Body of pancreas (tissue), 4 donors: ENCODE data around the gene VANGL1. TPM values are rescaled to one million over a fixed set of nuclear protein-coding genes. Genes with fewer than 3 reads are reported as not detected.
A peak's percentile ranks its signal among the peaks of the same experiment; 100 is the strongest.

Experiments
- ATAC-seq: fragments of 150-250 bp; one replicate; pipeline ENCODE4 v1.9.1; 2016
- DNase-seq, 4 donors: peaks; one replicate each; pipeline ENCODE4 v3.0.0-alpha.2; 2019
- H3K27ac ChIP-seq, 4 donors: fragments of 200-600 bp; sonication (generic); 1 replicate in 3 of 4; 2 replicates in 1 of 4; pipeline versions ENCODE4 v1.5.1 to v1.6.1; 2016 to 2019; ENCODE audit warnings: mild to moderate bottlenecking in 1 of 4, mixed read lengths in 1 of 4, moderate library complexity in 1 of 4
- H3K27me3 ChIP-seq, 2 donors: fragments of 200-600 bp; sonication (generic); one replicate each; pipeline ENCODE4 v1.6.0; 2016; ENCODE audit warnings: mild to moderate bottlenecking in 1 of 2
- H3K36me3 ChIP-seq, 2 donors: fragments of 200-600 bp; sonication (generic); replicated peaks in 1 of 2; 2 replicates each; pipeline ENCODE4 v1.5.1; 2016; ENCODE audit warnings: low read depth in 2 of 2; ENCODE audit not compliant: insufficient read depth in 1 of 2
- H3K4me1 ChIP-seq: fragments of 200-600 bp; sonication (generic); one replicate; pipeline ENCODE4 v1.6.0; 2016
- H3K4me3 ChIP-seq, 2 donors: fragments of 200-600 bp; sonication (generic); 1 replicate in 1 of 2; 2 replicates in 1 of 2; pipeline ENCODE4 v1.5.1; 2016 to 2019
- H3K9me3 ChIP-seq, 3 donors: fragments of 200-600 bp; sonication (generic); 1 replicate in 2 of 3; 2 replicates in 1 of 3; pipeline ENCODE4 v1.5.1; 2016
- POLR2A ChIP-seq, 3 donors: fragments of 450-650 bp; IDR thresholded peaks; one replicate each; pipeline ENCODE4 v1.6.1; 2016; ENCODE audit warnings: antibody characterized with exemption in 3 of 3, mild to moderate bottlenecking in 2 of 3
- WGBS, 2 donors: methylation state at CpG; one replicate each; pipeline ENCODE4 v1.1.5; 2017; 5-methylcytosine and 5-hydroxymethylcytosine counted together
- intact Hi-C: fragments of 100-400 bp; cut with DNase I; formaldehyde crosslinking; loops from one replicate; pipeline ENCODE4 v1.15.1; 2023
- total RNA-seq, 2 donors: library from RNA; depleted of rRNA; stranded (reverse); fragments of >200 nt; gene quantifications; one replicate each; pipeline ENCODE4 v1.1.0, GENCODE V29; 2016
- TF ChIP-seq, protein P1 (sequence below), 7 experiments: fragments of 450-650 bp in 4 of 7; fragments of 200-600 bp in 3 of 7; sonication (generic) in 3 of 7; IDR thresholded peaks; one replicate each; pipeline ENCODE4 v1.5.1; 2016 to 2019; ENCODE audit warnings: antibody characterized with exemption in 7 of 7

The VANGL1 gene
- total RNA-seq, 2 donors from 2014 or later: 2.6 to 3.9 TPM

DNA sequence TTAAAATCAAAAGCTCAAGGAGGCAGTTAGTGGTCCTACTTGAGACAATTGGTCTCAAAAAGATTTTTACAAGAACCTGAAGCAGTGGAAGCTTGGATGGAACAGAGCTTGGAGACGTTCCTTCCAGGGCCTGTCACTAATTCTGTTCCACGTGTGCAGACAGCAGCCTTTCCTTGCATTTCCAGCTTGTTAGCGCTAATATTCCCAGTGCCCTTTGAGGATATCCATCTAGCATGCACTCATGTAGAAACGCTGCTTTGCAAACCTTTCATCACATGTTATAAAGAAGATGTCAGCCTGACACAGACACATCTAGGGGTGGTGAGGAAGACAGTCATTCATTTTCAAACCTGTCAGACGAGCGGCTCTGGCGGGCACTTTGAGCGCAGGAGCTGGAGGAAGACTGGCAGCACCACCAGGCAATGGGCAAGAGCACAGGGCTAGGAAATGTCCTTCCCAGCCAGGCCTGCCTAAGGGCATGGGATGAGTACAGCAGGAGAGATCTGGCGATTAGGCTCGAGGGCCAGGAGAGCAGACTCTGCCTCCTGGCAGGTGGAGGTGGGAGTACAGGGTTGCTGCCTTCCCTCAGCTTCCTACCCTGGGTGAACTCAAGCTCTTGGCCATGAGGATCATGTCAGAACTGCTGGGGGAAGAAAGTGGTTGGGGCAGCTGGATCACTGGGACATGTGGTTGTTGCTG lies 71.3 kb downstream of the VANGL1 start:
- Histone ChIP-seq H3K27ac (peak overlapping the region in 3 of 4 donors; percentile 53 to 74 (median 68)), H3K27me3 (no peaks in the 10 kb centered on the region), H3K4me3 (no peak overlapping the region), H3K36me3 (no peaks in the 10 kb centered on the region), H3K4me1 (peaks cover 16% of the 10 kb centered on the region), H3K9me3 (no peaks in the 10 kb centered on the region)
- 73 to 79% methylated on average over 10 of the region's 10 CpGs for WGBS, 2 donors
- DNase-seq (no peak), ATAC-seq (no peak)
- intact Hi-C loops: no loop called here
- TF ChIP-seq, protein P1, sequence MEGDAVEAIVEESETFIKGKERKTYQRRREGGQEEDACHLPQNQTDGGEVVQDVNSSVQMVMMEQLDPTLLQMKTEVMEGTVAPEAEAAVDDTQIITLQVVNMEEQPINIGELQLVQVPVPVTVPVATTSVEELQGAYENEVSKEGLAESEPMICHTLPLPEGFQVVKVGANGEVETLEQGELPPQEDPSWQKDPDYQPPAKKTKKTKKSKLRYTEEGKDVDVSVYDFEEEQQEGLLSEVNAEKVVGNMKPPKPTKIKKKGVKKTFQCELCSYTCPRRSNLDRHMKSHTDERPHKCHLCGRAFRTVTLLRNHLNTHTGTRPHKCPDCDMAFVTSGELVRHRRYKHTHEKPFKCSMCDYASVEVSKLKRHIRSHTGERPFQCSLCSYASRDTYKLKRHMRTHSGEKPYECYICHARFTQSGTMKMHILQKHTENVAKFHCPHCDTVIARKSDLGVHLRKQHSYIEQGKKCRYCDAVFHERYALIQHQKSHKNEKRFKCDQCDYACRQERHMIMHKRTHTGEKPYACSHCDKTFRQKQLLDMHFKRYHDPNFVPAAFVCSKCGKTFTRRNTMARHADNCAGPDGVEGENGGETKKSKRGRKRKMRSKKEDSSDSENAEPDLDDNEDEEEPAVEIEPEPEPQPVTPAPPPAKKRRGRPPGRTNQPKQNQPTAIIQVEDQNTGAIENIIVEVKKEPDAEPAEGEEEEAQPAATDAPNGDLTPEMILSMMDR (IDR thresholded peaks at IDR 0.05): no peak
- TF ChIP-seq POLR2A (IDR thresholded peaks at IDR 0.05): no peak

DNA sequence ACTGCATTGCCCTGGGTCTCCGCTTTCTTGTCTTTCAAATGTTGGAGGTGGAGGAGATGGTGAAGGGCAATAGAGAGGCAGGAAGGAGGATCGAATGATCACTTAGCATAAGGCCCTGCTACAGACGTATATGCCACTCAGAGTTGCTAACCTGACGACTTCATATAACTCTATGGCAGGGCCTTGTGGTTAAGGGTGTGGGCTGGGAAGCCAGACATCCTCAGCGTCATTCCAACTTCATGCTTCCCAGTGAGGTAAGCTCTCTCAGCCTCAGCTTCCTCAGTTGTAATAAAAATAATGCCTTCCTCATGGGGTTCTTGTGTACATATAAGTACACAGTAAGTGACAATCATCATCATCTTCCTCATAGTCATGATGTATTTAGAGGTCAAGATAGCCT lies 72.1 kb downstream of the VANGL1 start:
- ATAC-seq: no peak
- Histone ChIP-seq H3K27ac (peak overlapping the region; percentile 36 to 74 (median 60)), H3K27me3 (no peaks in the 10 kb centered on the region), H3K4me1 (peaks cover 16% of the 10 kb centered on the region), H3K36me3 (no peaks in the 10 kb centered on the region), H3K9me3 (no peaks in the 10 kb centered on the region), H3K4me3 (no peak overlapping the region)
- intact Hi-C loops: no loop called here
- 80 to 83% methylated on average over 5 of the region's 5 CpGs for WGBS, 2 donors
- TF ChIP-seq POLR2A (IDR thresholded peaks at IDR 0.05): no peak
- TF ChIP-seq, protein P1 (IDR thresholded peaks at IDR 0.05): no peak
- no peak for DNase-seq

DNA sequence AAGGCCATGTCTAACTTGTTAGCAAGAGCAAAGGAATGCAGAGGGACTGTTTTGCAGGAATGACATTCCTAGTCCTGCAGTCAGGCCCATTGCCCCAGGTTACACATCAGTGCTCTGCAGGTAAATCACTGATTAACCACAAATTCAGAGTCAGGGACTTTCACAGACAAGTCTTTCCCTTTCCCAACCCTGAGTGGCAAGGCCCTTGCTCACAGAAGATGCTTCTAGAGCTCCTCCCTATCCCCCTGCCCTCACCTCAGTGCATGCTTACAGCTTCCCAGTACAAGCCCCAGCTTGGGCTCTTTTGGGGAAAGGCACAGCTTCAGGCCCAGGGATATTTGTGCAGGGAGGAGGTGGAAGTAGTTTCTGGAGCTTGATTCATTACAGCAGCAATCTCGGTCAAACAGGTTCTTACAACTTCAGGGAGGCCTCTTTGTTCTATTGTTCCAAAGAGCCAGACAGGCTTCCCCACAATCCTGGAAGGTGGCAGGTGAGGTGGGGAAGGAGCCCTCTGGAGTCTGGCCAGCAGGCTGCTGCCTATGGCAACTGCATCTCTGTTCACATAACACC lies 72.9 kb downstream of the VANGL1 start:
- H3K9me3 ChIP-seq: no peaks in the 10 kb centered on the region
- TF ChIP-seq, protein P1 (IDR thresholded peaks at IDR 0.05): no peak
- no peak for TF ChIP-seq POLR2A (IDR thresholded peaks at IDR 0.05)
- H3K27ac ChIP-seq: peak overlapping the region; percentile 36 to 74 (median 60)
- intact Hi-C loops: no loop called here
- DNase-seq (peak; percentile 56 to 78 (median 72)), ATAC-seq (peak; percentile 88)
- H3K4me3 ChIP-seq: no peak overlapping the region
- H3K4me1 ChIP-seq: peaks cover 16% of the 10 kb centered on the region
- no peaks in the 10 kb centered on the region for H3K27me3 ChIP-seq
- no peaks in the 10 kb centered on the region for H3K36me3 ChIP-seq
- WGBS, 2 donors: 11 to 50% methylated on average over 1 of the region's 1 CpG

DNA sequence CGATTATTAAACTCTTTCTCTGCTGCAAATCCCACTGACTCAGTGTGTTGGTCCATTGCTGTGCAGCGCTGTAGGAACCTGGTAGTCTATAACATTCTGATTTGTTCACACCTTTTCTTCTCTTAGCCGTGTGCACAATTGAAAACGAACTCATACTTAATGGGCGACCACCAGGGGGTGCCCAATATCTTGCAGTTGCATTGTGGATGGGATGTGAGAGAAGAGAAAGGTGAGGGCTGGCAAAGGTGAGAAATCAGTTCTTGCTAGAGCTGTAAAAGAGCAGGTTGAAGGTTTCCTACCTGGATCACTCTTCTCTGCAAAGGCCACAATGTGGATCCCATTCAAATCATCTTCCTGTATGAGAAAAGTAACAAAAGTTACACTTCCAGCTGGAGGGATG lies 75.8 kb downstream of the VANGL1 start:
- Histone ChIP-seq H3K4me1 (peaks cover 12% of the 10 kb centered on the region), H3K4me3 (no peak overlapping the region), H3K27ac (no peak overlapping the region), H3K9me3 (no peaks in the 10 kb centered on the region), H3K27me3 (no peaks in the 10 kb centered on the region), H3K36me3 (no peaks in the 10 kb centered on the region)
- 39 to 44% methylated on average over 5 of the region's 5 CpGs for WGBS, 2 donors
- DNase-seq (peak; percentile 65 to 85 (median 72)), ATAC-seq (no peak)
- no peak for TF ChIP-seq POLR2A (IDR thresholded peaks at IDR 0.05)
- TF ChIP-seq, protein P1 (IDR thresholded peaks at IDR 0.05): peak; percentile 19 to 82 (median 57)
- intact Hi-C loops: no loop called here
